ENCODE data around the gene RAB44.

The RAB44 gene

GRCh38 chr6:36684447-36684812 lies 13.2 kb upstream of the RAB44 start:
- TF ChIP-seq JUND (IDR thresholded peaks at IDR 0.05; ENCODE audit: low read depth): no peak
- in situ Hi-C loops (cut with HindIII; ENCODE audit: low pct_unique_long_range_greater_than_20kb, low sequenced_read_pairs): no loop called here
- DNase-seq (ENCODE audit: low read depth in 1 of 2, low spot score in 1 of 2): no peak

- TF ChIP-seq JUND (IDR thresholded peaks at IDR 0.05; ENCODE audit: low read depth): no peak
- DNase-seq (ENCODE audit: low read depth in 1 of 2, low spot score in 1 of 2): no peak
- in situ Hi-C loops (cut with HindIII; ENCODE audit: low pct_unique_long_range_greater_than_20kb, low sequenced_read_pairs): no loop called here
Measured at GRCh38 chr6:36685166-36685924, 12.3 kb upstream of the RAB44 start.

- in situ Hi-C loops (cut with HindIII; ENCODE audit: low pct_unique_long_range_greater_than_20kb, low sequenced_read_pairs): no loop called here
- no peak for TF ChIP-seq JUND (IDR thresholded peaks at IDR 0.05; ENCODE audit: low read depth)
- DNase-seq (ENCODE audit: low read depth in 1 of 2, low spot score in 1 of 2): no peak
Measured at GRCh38 chr6:36685926-36686667, 11.5 kb upstream of the RAB44 start.

- TF ChIP-seq JUND (IDR thresholded peaks at IDR 0.05; ENCODE audit: low read depth): no peak
- in situ Hi-C loops (cut with HindIII; ENCODE audit: low pct_unique_long_range_greater_than_20kb, low sequenced_read_pairs): no loop called here
- DNase-seq (ENCODE audit: low read depth in 1 of 2, low spot score in 1 of 2): no peak
Measured at GRCh38 chr6:36686668-36687513, 10.7 kb upstream of the RAB44 start.

GRCh38 chr6:36688063-36688738 lies 9.4 kb upstream of the RAB44 start:
- no peak for DNase-seq (ENCODE audit: low read depth in 1 of 2, low spot score in 1 of 2)
- in situ Hi-C loops (cut with HindIII; ENCODE audit: low pct_unique_long_range_greater_than_20kb, low sequenced_read_pairs): no loop called here
- TF ChIP-seq JUND (IDR thresholded peaks at IDR 0.05; ENCODE audit: low read depth): no peak

DNA sequence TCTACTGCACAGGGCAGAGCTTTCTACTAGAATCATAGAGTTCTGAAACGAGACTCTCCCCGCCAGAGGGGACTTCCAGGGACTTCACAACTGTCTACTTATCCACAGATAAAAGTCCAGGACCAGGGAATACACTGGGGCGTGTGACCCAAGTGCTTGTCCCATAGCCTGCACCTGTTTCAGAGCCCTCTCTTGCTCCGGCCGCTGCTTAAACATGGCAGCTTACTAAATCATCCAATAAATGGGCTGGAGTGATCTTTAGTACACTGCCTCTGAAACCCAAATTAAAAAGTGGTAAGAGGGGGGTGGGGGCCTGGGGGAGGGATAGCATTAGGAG lies 8.9 kb upstream of the RAB44 start:
- no peak for DNase-seq (ENCODE audit: low read depth in 1 of 2, low spot score in 1 of 2)
- in situ Hi-C loops (cut with HindIII; ENCODE audit: low pct_unique_long_range_greater_than_20kb, low sequenced_read_pairs): no loop called here
- TF ChIP-seq JUND (IDR thresholded peaks at IDR 0.05; ENCODE audit: low read depth): no peak

DNA sequence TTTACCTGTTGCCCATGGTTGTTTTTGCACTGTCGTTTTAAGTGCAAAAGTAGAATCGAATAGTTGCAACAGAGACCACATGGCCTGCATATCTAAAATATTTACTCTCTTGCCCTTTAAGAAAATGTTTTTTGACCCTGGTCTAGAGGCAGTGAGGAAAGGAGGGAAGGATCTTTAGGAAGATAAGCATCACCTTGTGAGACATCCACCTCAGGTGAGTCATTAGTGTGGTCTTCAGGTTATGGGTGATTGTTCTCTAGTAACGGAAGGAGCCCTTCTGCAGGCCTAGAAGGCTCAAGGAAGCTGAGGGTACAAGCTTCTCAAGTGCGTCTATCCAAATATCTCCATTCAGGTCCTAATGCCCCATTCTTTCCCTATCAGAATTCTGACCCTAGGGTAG lies 6.6 kb upstream of the RAB44 start:
- no peak for TF ChIP-seq JUND (IDR thresholded peaks at IDR 0.05; ENCODE audit: low read depth)
- DNase-seq (ENCODE audit: low read depth in 1 of 2, low spot score in 1 of 2): no peak
- in situ Hi-C loops (cut with HindIII; ENCODE audit: low pct_unique_long_range_greater_than_20kb, low sequenced_read_pairs): no loop called here

DNA sequence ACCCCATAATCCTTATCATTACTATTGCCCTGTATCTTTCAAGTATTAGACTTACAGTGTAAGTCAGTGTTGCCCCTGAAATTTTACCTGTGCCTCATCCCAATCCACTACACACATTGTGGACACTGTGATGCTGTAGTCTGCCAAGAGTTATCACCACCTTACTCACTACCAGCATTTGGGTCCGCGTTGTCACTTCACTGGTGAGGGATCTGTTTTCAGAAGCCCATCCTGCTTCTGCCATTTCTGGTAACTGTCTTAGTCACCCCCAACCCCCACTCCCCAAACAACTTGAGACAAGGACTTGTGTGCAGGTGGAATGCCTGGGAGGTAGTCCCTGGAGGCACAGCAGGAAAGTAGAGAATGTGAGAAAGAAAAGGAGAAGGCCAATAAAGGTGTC lies 6.0 kb upstream of the RAB44 start:
- in situ Hi-C loops (cut with HindIII; ENCODE audit: low pct_unique_long_range_greater_than_20kb, low sequenced_read_pairs): no loop called here
- no peak for DNase-seq (ENCODE audit: low read depth in 1 of 2, low spot score in 1 of 2)
- TF ChIP-seq JUND (IDR thresholded peaks at IDR 0.05; ENCODE audit: low read depth): no peak

DNA sequence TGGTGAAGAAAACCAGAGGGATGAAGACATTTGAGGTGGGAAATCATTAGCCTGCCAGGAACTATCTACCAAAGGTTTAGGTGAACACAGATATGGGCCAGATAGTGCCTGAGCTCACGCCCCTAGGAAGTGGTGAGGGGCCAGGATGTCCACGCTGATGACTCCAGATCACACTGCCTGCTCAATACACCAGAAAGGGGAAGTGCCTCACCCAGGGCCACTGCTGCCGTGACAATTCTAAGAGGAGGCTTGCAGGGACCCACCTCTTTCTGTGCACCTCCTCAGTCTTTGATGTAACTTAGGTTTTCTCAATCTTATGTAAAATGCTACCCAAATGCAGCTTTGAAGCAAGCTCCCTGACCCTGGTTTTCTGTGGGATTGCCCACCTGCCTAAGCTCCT lies 5.4 kb upstream of the RAB44 start:
- TF ChIP-seq JUND (IDR thresholded peaks at IDR 0.05; ENCODE audit: low read depth): no peak
- in situ Hi-C loops (cut with HindIII; ENCODE audit: low pct_unique_long_range_greater_than_20kb, low sequenced_read_pairs): no loop called here
- DNase-seq (ENCODE audit: low read depth in 1 of 2, low spot score in 1 of 2): no peak

- TF ChIP-seq JUND (IDR thresholded peaks at IDR 0.05; ENCODE audit: low read depth): no peak
- no peak for DNase-seq (ENCODE audit: low read depth in 1 of 2, low spot score in 1 of 2)
- in situ Hi-C loops (cut with HindIII; ENCODE audit: low pct_unique_long_range_greater_than_20kb, low sequenced_read_pairs): no loop called here
Measured at GRCh38 chr6:36692861-36693702, 4.5 kb upstream of the RAB44 start.

DNA sequence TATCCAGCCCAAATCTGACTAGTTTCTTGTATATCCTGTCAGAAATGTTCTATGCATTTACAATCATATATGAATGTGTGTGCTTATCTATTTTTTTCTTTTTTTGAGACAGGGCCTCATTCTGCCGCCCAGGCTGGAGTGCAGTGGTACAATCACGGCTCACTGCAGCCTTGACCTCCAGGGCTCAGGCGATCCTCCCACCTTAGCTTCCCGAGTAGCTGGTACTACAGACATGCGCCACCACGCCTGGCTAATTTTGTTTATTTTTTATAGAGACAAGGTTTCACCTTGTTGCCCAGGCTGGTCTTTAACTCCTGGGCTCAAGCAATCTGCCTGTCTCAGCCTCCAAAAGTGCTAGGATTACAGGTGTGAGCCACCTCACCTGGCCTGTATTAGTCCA lies 3.0 kb upstream of the RAB44 start:
- TF ChIP-seq JUND (IDR thresholded peaks at IDR 0.05; ENCODE audit: low read depth): no peak
- no peak for DNase-seq (ENCODE audit: low read depth in 1 of 2, low spot score in 1 of 2)
- in situ Hi-C loops (cut with HindIII; ENCODE audit: low pct_unique_long_range_greater_than_20kb, low sequenced_read_pairs): no loop called here

- DNase-seq (ENCODE audit: low read depth in 1 of 2, low spot score in 1 of 2): no peak
- in situ Hi-C loops (cut with HindIII; ENCODE audit: low pct_unique_long_range_greater_than_20kb, low sequenced_read_pairs): no loop called here
- no peak for TF ChIP-seq JUND (IDR thresholded peaks at IDR 0.05; ENCODE audit: low read depth)
Measured at GRCh38 chr6:36695414-36695813, 2.2 kb upstream of the RAB44 start.
